OCI-LY1 (cell line): ENCODE data around the gene ANKRD42.

Experiments
- EZH2 ChIP-seq: fragments of 200-600 bp; sonication (generic), shearing (Covaris generic); IDR thresholded peaks from 2 replicates; pipeline ENCODE4 v1.8.0; 2017; ENCODE audit warnings: borderline replicate concordance, mixed run types, mild to moderate bottlenecking, antibody characterized with exemption, low read length, moderate library complexity, mixed read lengths
- TF ChIP-seq, protein P1 (sequence below): fragments of 200-600 bp; sonication (generic), shearing (Covaris generic); IDR thresholded peaks from 2 replicates; pipeline ENCODE4 v1.5.1; 2017; ENCODE audit warnings: mild to moderate bottlenecking, antibody characterized with exemption, low read length, moderate library complexity, mixed read lengths

- TF ChIP-seq, protein P1, sequence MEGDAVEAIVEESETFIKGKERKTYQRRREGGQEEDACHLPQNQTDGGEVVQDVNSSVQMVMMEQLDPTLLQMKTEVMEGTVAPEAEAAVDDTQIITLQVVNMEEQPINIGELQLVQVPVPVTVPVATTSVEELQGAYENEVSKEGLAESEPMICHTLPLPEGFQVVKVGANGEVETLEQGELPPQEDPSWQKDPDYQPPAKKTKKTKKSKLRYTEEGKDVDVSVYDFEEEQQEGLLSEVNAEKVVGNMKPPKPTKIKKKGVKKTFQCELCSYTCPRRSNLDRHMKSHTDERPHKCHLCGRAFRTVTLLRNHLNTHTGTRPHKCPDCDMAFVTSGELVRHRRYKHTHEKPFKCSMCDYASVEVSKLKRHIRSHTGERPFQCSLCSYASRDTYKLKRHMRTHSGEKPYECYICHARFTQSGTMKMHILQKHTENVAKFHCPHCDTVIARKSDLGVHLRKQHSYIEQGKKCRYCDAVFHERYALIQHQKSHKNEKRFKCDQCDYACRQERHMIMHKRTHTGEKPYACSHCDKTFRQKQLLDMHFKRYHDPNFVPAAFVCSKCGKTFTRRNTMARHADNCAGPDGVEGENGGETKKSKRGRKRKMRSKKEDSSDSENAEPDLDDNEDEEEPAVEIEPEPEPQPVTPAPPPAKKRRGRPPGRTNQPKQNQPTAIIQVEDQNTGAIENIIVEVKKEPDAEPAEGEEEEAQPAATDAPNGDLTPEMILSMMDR, result no peak
- no peak for TF ChIP-seq EZH2
These were observed 61.9 kb downstream of the ANKRD42 start for GRCh38 chr11:83255366-83255765.
